GM21423 (cell line): ENCODE results near the gene PLCG2.

Experiments
- ATAC-seq: cut with Tn5 transposase; IDR thresholded peaks from one replicate; pipeline ENCODE4 v1.9.1; 2021; ENCODE audit warnings: mild to moderate bottlenecking, moderate library complexity; ENCODE audit not compliant: unreplicated experiment

Gene PLCG2

GRCh38 chr16:81838794-81839193, 59.7 kb downstream of the PLCG2 start:
- ATAC-seq, result peak; percentile 37

- peak; percentile 50 for ATAC-seq
These were observed 62.6 kb downstream of the PLCG2 start for GRCh38 chr16:81841722-81842121.

- no peak for ATAC-seq
These were observed 63.6 kb downstream of the PLCG2 start for GRCh38 chr16:81842564-81843242.

GRCh38 chr16:81843243-81843582, 64.1 kb downstream of the PLCG2 start:
- no peak for ATAC-seq

- no peak for ATAC-seq
These were observed 64.6 kb downstream of the PLCG2 start for GRCh38 chr16:81843683-81844082.

- ATAC-seq, result no peak
These were observed 67.0 kb downstream of the PLCG2 start for GRCh38 chr16:81846105-81846504.

GRCh38 chr16:81848306-81848853, 69.3 kb downstream of the PLCG2 start:
- no peak for ATAC-seq

- ATAC-seq, result no peak
These were observed 71.3 kb downstream of the PLCG2 start for GRCh38 chr16:81850197-81850944.

- ATAC-seq, result no peak
These were observed 73.3 kb downstream of the PLCG2 start for GRCh38 chr16:81852347-81852746.

GRCh38 chr16:81855552-81856153, 76.6 kb downstream of the PLCG2 start:
- ATAC-seq, result no peak

GRCh38 chr16:81860287-81861266, 81.5 kb downstream of the PLCG2 start:
- ATAC-seq, result no peak

- no peak for ATAC-seq
These were observed 82.4 kb downstream of the PLCG2 start for GRCh38 chr16:81861503-81861902.

- ATAC-seq, result no peak
These were observed 82.8 kb downstream of the PLCG2 start for GRCh38 chr16:81861915-81862314.

- ATAC-seq, result peak; percentile 67
These were observed 84.7 kb downstream of the PLCG2 start for GRCh38 chr16:81863630-81864352.

- ATAC-seq, result no peak
These were observed 85.7 kb downstream of the PLCG2 start for GRCh38 chr16:81864646-81865382.

GRCh38 chr16:81866820-81867440, 87.8 kb downstream of the PLCG2 start:
- no peak for ATAC-seq

- ATAC-seq, result no peak
These were observed 89.1 kb downstream of the PLCG2 start for GRCh38 chr16:81868057-81868748.

GRCh38 chr16:81869326-81869725, 90.2 kb downstream of the PLCG2 start:
- no peak for ATAC-seq
